ENCODE results near the gene RNF152. TPM values are rescaled to one million over a fixed set of nuclear protein-coding genes. Genes with fewer than 3 reads are reported as not detected.

Gene RNF152
- total RNA-seq, 4 donors from 2014 or later: 20.0 to 86.1 (median 33.0) TPM

DNA sequence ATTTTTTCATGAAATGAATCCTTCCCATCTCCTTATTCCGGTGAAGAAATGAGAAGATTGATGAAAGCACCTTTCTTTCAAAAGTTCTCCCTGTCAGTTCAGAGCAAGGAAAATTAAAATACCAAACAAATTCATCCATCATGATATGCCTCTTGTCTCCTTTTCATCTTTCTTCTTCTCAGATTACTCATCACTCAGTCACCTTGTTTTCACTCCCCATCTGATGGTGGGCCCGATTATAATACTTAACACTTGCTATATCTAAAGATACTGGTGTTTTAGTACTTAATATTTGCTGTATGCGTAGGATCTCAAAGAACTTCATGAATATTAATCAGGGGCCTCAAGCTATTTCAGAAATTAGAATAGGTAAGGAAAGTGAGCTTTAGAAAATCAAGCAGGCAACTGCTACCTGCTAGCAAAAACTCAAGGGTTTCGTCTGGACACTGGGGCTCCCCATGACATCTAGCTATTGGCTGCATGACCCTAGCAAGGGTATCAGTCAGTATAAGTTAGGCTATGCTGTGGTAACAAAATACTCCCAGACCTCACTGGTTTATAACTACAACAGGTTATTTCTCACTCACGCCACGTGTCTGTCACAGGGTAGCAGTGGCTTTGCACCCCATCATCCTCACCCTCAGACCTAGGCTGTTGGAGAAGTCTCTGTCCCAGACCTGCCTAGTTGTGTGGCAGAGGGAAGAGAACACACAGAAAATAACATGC is 39.0 kb upstream of the RNF152 start:
- DNase-seq: no peak
- Histone ChIP-seq H3K27ac (no peak overlapping the region), H3K36me3 (no peaks in the 10 kb centered on the region), H3K9me3 (no peaks in the 10 kb centered on the region), H3K4me1 (no peaks in the 10 kb centered on the region), H3K27me3 (no peaks in the 10 kb centered on the region), H3K4me3 (no peak overlapping the region)
- TF ChIP-seq, protein P1, sequence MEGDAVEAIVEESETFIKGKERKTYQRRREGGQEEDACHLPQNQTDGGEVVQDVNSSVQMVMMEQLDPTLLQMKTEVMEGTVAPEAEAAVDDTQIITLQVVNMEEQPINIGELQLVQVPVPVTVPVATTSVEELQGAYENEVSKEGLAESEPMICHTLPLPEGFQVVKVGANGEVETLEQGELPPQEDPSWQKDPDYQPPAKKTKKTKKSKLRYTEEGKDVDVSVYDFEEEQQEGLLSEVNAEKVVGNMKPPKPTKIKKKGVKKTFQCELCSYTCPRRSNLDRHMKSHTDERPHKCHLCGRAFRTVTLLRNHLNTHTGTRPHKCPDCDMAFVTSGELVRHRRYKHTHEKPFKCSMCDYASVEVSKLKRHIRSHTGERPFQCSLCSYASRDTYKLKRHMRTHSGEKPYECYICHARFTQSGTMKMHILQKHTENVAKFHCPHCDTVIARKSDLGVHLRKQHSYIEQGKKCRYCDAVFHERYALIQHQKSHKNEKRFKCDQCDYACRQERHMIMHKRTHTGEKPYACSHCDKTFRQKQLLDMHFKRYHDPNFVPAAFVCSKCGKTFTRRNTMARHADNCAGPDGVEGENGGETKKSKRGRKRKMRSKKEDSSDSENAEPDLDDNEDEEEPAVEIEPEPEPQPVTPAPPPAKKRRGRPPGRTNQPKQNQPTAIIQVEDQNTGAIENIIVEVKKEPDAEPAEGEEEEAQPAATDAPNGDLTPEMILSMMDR (IDR thresholded peaks at IDR 0.05): no peak
- TF ChIP-seq POLR2A (IDR thresholded peaks at IDR 0.05): no peak
- intact Hi-C loops (cut with DNase I; ENCODE audit: low total_unique reads): no loop called here

DNA sequence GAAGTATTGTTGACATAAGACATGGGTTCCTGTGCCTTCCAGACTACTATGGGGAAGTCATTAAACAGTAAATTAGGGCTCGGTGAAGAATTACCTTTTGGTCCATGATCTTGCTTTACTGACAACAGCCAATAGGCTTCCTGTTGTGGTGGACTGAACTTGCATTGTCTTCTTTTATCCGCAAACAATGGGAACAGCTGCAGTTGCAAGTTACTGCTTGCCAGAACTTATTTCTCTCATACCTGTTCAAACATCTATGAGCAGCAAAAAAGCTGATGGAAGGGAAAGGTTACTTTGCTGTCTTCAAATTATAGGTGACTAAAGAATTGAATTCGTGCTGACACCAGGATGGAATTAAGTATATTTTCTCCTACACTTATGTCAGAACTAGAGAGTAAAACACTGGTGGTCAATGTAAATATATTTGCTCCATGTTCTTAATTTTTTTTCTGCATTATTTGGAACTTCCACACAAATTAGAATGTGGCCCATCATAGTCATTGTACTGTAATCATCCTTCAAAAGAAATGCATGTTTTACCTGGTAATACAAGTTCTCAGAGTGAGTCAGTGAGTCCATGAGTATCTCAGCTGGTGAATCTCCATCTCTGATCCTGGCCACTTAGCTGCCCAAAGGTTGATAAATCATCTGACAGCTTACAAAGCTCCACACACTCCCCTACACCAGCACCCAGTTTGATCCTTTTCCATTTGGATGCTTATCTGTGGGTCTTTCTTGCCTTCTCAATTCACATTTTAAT is 37.3 kb upstream of the RNF152 start:
- Histone ChIP-seq H3K27ac (no peak overlapping the region), H3K4me1 (no peaks in the 10 kb centered on the region), H3K9me3 (no peaks in the 10 kb centered on the region), H3K4me3 (no peak overlapping the region), H3K27me3 (no peaks in the 10 kb centered on the region), H3K36me3 (no peaks in the 10 kb centered on the region)
- TF ChIP-seq, protein P1 (IDR thresholded peaks at IDR 0.05): no peak
- TF ChIP-seq POLR2A (IDR thresholded peaks at IDR 0.05): no peak
- DNase-seq: no peak
- intact Hi-C loops (cut with DNase I; ENCODE audit: low total_unique reads): no loop called here

DNA sequence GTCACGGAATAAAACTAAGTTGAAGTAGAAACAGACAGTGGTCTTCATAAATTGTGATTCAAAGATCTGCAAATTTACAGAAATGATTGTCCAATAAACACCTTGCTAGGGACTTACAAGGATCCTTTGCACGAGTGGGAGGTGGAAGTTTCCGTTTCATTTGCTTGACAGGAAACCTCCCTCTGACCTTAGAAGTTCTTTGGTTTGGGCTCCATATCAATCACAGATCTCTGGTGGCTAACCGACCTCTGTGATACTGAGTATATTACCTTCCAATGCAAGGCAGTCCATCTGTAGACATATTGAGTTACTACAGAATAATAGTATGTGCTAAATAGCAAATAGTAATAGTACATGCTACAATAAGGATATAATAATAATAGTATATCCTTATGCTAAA is 33.7 kb upstream of the RNF152 start:
- TF ChIP-seq, protein P1 (IDR thresholded peaks at IDR 0.05): no peak
- TF ChIP-seq POLR2A (IDR thresholded peaks at IDR 0.05): no peak
- no peak for DNase-seq
- H3K27ac ChIP-seq: no peak overlapping the region
- H3K27me3 ChIP-seq: no peaks in the 10 kb centered on the region
- no peaks in the 10 kb centered on the region for H3K9me3 ChIP-seq
- H3K4me1 ChIP-seq: no peaks in the 10 kb centered on the region
- no peaks in the 10 kb centered on the region for H3K36me3 ChIP-seq
- no peak overlapping the region for H3K4me3 ChIP-seq
- intact Hi-C loops (cut with DNase I; ENCODE audit: low total_unique reads): no loop called here

DNA sequence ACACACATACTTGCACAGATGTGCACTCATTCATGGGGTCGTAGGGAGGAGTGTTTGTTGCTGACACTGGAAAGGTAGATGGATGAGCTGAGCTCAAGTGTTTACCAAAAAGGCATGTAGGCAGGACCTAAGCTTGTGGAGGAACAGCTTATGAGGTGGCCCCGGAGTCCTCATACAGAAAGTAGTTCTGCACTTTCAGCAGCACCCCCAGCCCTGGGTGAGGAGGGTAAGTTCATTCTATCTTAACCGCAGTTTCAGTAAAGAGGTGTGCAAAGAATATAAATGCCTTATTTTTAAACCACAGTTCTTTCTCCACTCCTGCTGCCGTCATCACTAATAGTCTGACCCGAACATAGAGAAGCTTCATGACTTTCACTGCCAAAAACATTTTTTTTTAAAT is 31.7 kb upstream of the RNF152 start:
- DNase-seq: no peak
- Histone ChIP-seq H3K27ac (no peak overlapping the region), H3K4me3 (no peak overlapping the region), H3K27me3 (no peaks in the 10 kb centered on the region), H3K4me1 (no peaks in the 10 kb centered on the region), H3K36me3 (no peaks in the 10 kb centered on the region), H3K9me3 (no peaks in the 10 kb centered on the region)
- TF ChIP-seq, protein P1 (IDR thresholded peaks at IDR 0.05): no peak
- no peak for TF ChIP-seq POLR2A (IDR thresholded peaks at IDR 0.05)
- intact Hi-C loops (cut with DNase I; ENCODE audit: low total_unique reads): no loop called here

DNA sequence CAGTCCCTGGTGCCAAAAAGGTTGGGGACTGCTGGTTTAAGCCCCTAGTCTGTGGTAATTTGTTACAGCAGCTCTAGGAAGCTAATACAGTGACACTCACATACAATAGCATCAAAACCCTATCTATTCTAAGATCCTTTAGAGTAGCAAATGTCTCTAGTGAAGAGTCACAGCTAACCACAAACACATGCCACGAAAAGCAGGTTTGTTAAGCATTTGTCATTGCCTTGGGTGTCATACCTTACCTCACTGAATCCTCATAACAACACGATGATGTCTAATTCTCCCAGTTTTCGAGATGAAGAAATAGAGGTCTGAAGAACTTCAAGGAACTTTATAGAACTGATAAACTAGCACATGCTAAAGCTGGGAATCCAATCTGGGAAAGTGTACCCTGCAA is 29.6 kb upstream of the RNF152 start:
- DNase-seq: no peak
- intact Hi-C loops (cut with DNase I; ENCODE audit: low total_unique reads): no loop called here
- no peak overlapping the region for H3K27ac ChIP-seq
- no peaks in the 10 kb centered on the region for H3K4me1 ChIP-seq
- no peaks in the 10 kb centered on the region for H3K9me3 ChIP-seq
- H3K27me3 ChIP-seq: no peaks in the 10 kb centered on the region
- no peak for TF ChIP-seq POLR2A (IDR thresholded peaks at IDR 0.05)
- TF ChIP-seq, protein P1 (IDR thresholded peaks at IDR 0.05): no peak
- no peak overlapping the region for H3K4me3 ChIP-seq
- H3K36me3 ChIP-seq: no peaks in the 10 kb centered on the region
